ENCODE data around the gene SYT13. TPM values are rescaled to one million over a fixed set of nuclear protein-coding genes. Genes with fewer than 3 reads are reported as not detected.

SYT13 gene
- polyA plus RNA-seq (ENCODE audit: insufficient read depth in 1 of 5, insufficient read length in 5 of 5, low replicate concordance in 1 of 5) = 1 to 10 TPM; 3.6 to 4.8 (median 4.4) TPM
- long read RNA-seq, donor 1, full-length matches to known transcripts = 1 of 1 reads
- long read RNA-seq, donor 1, partial matches to known transcripts = 0 of 1 reads
- long read RNA-seq, donor 1, other reads (novel, unspliced or antisense) = 0 of 1 reads
- long read RNA-seq, donor 2 = 0 reads
- long read RNA-seq, donor 3 = 0 reads
- long read RNA-seq, donor 4 = 0 reads
- long read RNA-seq, donor 5, full-length matches to known transcripts = 1 of 1 reads
- long read RNA-seq, donor 5, partial matches to known transcripts = 0 of 1 reads
- long read RNA-seq, donor 5, other reads (novel, unspliced or antisense) = 0 of 1 reads
- long read RNA-seq, donor 6, full-length matches to known transcripts = 2 of 2 reads
- long read RNA-seq, donor 6, partial matches to known transcripts = 0 of 2 reads
- long read RNA-seq, donor 6, other reads (novel, unspliced or antisense) = 0 of 2 reads
- long read RNA-seq, donor 7, full-length matches to known transcripts = 1 of 1 reads
- long read RNA-seq, donor 7, partial matches to known transcripts = 0 of 1 reads
- long read RNA-seq, donor 7, other reads (novel, unspliced or antisense) = 0 of 1 reads
- long read RNA-seq, donor 8 = 0 reads

- DNase-seq = peak; percentile 44 to 52
Observed at GRCh38 chr11:45285930-45286632, at the start of gene SYT13. SYT13 (minus strand) TSS chr11:45286341; CDS start chr11:45286207, 134 bp downstream.

- DNase-seq = no peak
Observed at GRCh38 chr11:45335434-45335833, 49.3 kb upstream of the SYT13 start.

- no peak for DNase-seq
Observed at GRCh38 chr11:45334836-45335235, 48.7 kb upstream of the SYT13 start.

- DNase-seq = no peak
Observed at GRCh38 chr11:45334410-45334809, 48.3 kb upstream of the SYT13 start.

- DNase-seq = peak; percentile 63 to 65
Observed at GRCh38 chr11:45333001-45333971, 47.1 kb upstream of the SYT13 start.

- peak; percentile 35 to 45 for DNase-seq
Observed at GRCh38 chr11:45332276-45332934, 46.3 kb upstream of the SYT13 start.

GRCh38 chr11:45331839-45332238, 45.7 kb upstream of the SYT13 start:
- DNase-seq = no peak

GRCh38 chr11:45328726-45329125, 42.6 kb upstream of the SYT13 start:
- DNase-seq = no peak

- no peak for DNase-seq
Observed at GRCh38 chr11:45324459-45324858, 38.3 kb upstream of the SYT13 start.

- no peak for DNase-seq
Observed at GRCh38 chr11:45323601-45324249, 37.6 kb upstream of the SYT13 start.

GRCh38 chr11:45322891-45323600, 36.9 kb upstream of the SYT13 start:
- DNase-seq = no peak

- DNase-seq = no peak
Observed at GRCh38 chr11:45322111-45322705, 36.1 kb upstream of the SYT13 start.

GRCh38 chr11:45321669-45322068, 35.5 kb upstream of the SYT13 start:
- no peak for DNase-seq

GRCh38 chr11:45321031-45321595, 35.0 kb upstream of the SYT13 start:
- DNase-seq = no peak

- no peak for DNase-seq
Observed at GRCh38 chr11:45320371-45320770, 34.2 kb upstream of the SYT13 start.

- DNase-seq = no peak
Observed at GRCh38 chr11:45319077-45319476, 32.9 kb upstream of the SYT13 start.

- DNase-seq = no peak
Observed at GRCh38 chr11:45318516-45318915, 32.4 kb upstream of the SYT13 start.

GRCh38 chr11:45316258-45316657, 30.1 kb upstream of the SYT13 start:
- no peak for DNase-seq

- no peak for DNase-seq
Observed at GRCh38 chr11:45314900-45315299, 28.8 kb upstream of the SYT13 start.
